Spleen (tissue), 7 donors: ENCODE results near the gene MACROD2.

Experiments
- CTCF ChIP-seq, 11 experiments: fragments of 200-600 bp in 7 of 11; fragments of 450-650 bp in 4 of 11; sonication (generic) in 4 of 11; IDR thresholded peaks in 8 of 11; conservative IDR thresholded peaks in 3 of 11; 1 replicate in 7 of 11; 2 replicates in 4 of 11; pipeline versions ENCODE4 v1.4.0 to v1.8.0; 2016 to 2021; ENCODE audit warnings: antibody characterized with exemption in 11 of 11, inconsistent platforms in 4 of 11, mild to moderate bottlenecking in 1 of 11
- POLR2A ChIP-seq, 3 donors: fragments of 450-650 bp; IDR thresholded peaks; one replicate each; pipeline ENCODE4 v1.5.1; 2017; ENCODE audit warnings: antibody characterized with exemption in 3 of 3, mild to moderate bottlenecking in 1 of 3
- POLR2AphosphoS5 ChIP-seq, 3 donors: sonication (generic); formaldehyde crosslinking; IDR thresholded peaks; one replicate each; pipeline ENCODE4 v1.5.1; 2017; ENCODE audit warnings: antibody characterized with exemption in 3 of 3
- donor health status: DM: no; HTN: no; CAD: no; lungs with moderate emphysema.
- donor health status: DM: no; HTN: no; CAD: no.
- donor health status: DM: no; HTN: no; CAD: no.

- TF ChIP-seq CTCF (IDR thresholded peaks at IDR 0.05 in 8 of 11, conservative IDR thresholded peaks at IDR 0.05 in 3 of 11) (no peak), POLR2A (IDR thresholded peaks at IDR 0.05) (no peak), POLR2AphosphoS5 (IDR thresholded peaks at IDR 0.05) (no peak)
Observed at GRCh38 chr20:15345287-15345686, 1350.0 kb downstream of the MACROD2 start.
